Cardiac septum (tissue), 1 donor: ENCODE measurements around the gene ELFN1. TPM values are rescaled to one million over a fixed set of nuclear protein-coding genes. Genes with fewer than 3 reads are reported as not detected.

Experiments
- DNase-seq: peaks from one replicate; pipeline ENCODE4 v3.0.0-alpha.2; 2020; ENCODE audit warnings: low spot score
- intact Hi-C: fragments of 100-400 bp; cut with DNase I; formaldehyde crosslinking; loops from one replicate; pipeline ENCODE4 v1.14.0; 2022
- long read RNA-seq: library from polyadenylated mRNA; unstranded; transcript quantifications from one replicate; pipeline ENCODE4 v2.0.0, GENCODE V29; 2021
- total RNA-seq: library from RNA; stranded (reverse); fragmentation: NEBNext Ultra II Directional; extraction: Animal tissue kit (Norgen Biotek cat#: 25700); gene quantifications from one replicate; pipeline ENCODE4 v1.2.1, GENCODE V29; 2021
- donor health status: DM: no; HTN: no; CAD: no.

The ELFN1 gene
- total RNA-seq, result 7.4 TPM
- long read RNA-seq, partial matches to known transcripts, result 0 of 2 reads
- long read RNA-seq, other reads (novel, unspliced or antisense), result 2 of 2 reads

DNA sequence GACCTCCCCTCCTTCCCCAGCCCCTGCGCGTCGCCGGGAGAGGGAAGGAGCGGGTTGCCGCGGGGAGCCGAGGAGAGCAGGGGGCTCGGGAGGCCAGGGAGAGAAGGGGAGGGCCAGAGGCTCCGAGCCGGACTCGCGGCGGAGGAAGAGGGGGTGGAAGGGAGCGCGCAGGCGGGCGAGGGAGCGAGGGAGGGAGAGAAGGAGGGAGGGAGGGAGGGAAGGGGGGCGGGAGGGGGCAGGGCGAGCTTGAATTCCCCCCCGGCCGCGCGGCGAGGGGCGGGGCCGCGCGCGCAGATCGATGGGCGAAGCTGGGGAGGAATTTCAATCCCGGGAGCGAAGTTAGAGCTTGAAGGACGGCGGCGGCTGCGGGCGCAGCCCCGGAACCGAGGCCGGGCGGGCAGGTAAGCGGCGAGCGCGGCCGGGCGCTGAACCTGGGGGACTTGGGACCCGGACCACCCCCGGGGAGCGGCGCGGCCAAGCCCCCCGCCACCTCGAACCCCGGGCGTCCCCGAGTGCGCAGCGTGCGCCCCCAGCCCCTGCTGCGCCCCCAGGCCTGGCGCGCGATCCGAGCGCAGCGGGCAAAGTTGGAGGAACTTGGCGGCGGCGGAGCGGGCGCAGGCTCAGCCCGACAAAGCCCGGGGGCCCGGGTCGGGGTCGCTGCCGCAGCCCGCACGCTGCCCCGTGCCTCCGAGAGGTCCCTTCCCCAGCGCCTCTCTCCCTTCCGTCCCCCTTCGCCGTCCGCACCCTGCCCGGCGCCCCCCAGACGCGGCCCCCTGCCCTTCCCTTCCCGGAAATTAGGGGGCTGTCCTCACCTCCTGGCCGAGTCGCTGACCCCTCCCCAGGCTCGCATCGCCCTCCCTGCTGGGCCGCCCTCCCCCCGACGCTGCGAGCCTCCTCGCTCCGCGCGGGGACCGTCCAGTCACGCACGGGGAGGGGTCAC lies at the start of gene ELFN1:
ELFN1 (plus strand) TSS at position 324 of the 940 bp plus-strand sequence. CDS start 74,320 bp downstream, outside the sequence.
- peak; percentile 75 for DNase-seq
- intact Hi-C loops, result loop anchor here (5.0 kb wide), 2 partner anchors 42 to 537 kb away; no protein-coding TSS in a partner anchor

- intact Hi-C loops, result no loop called here
- DNase-seq, result no peak
These were observed 49.2 kb upstream of the ELFN1 start for GRCh38 chr7:1620835-1621234.

DNA sequence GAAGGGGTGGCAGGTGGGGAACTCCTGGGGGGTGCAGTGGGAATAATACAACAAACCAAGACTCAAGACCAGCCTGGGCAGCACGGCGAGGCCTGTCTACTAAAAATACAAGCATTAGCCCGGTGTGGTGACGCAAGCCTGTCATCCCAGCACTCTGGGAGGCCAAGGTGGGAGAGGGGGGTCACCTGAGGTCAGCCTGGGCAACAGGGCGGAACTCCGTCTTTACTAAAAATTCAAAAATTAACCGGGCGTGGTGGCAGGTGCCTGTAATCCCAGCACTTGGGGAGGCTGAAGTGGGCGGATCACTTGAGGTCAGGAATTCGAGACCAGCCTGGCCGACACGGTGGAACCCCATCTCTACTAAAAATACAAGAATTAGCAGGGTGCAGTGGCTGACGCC lies 48.4 kb upstream of the ELFN1 start:
- intact Hi-C loops, result no loop called here
- no peak for DNase-seq

DNA sequence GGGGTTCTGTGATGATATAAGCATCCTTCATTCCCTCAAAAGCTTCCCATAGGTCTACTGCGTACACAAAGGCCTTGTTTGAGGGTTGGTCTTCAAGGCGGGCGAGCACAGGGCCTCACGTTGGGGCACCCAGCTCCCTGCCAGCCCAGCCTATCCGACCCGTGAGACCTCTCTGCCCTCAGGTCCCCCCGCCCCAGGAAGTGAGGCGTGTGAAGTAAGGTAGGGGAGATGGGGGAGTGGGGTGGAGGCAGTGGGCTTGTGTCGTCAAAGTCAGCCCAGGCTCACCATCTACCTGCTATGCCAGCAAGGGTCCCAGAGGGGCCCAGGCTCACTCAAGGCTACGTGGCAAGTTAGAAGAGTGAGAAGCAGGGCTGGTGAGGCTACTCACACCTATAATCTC lies 47.6 kb upstream of the ELFN1 start:
- intact Hi-C loops, result no loop called here
- no peak for DNase-seq

- no peak for DNase-seq
- intact Hi-C loops, result no loop called here
These were observed 46.3 kb upstream of the ELFN1 start for GRCh38 chr7:1623810-1624209.

- intact Hi-C loops, result no loop called here
- no peak for DNase-seq
These were observed 44.8 kb upstream of the ELFN1 start for GRCh38 chr7:1624999-1625927.

DNA sequence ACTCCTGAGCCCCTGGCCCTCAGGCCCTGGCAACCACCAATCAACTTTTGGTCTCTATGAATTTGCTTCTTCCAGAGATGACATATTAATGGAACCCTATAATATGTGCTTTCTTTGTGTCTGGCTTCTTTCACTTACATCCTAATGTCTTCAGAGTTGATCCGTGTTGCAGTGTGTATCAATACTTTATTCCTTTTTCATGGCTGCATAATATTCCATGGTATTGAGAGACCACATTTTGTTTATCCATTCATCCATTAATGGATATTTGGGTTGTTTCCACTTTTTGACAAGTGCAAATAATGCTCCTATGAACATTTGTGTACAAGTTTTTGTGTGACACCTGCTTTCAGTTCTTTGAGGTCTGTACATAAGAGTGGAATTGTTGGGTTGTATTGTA lies 43.3 kb upstream of the ELFN1 start:
- intact Hi-C loops, result no loop called here
- DNase-seq, result no peak

DNA sequence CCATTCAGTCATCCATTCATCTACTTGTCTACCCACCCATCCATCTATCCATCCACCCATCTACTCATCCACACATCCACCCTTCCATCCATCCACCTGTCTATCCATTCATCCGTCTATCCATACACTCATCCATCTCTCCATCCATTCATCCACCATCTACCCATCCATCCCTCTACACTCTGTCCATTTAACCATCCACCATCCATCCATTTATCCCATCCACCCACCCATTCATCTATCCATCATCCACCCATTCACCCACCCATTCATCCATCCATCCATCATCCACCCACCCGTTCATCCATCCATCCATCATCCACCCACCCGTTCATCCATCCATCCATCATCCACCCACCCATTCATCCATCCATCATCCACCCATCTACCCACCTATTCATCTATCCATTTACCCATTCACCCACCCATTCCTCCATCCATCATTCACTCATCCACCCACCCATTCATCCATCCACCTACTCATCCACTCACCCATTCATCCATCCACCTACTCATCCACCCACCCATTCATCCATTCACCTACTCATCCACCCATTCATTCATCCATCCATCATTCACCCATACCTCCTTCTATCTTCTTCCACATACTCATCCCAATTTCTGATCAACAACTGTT lies 39.3 kb upstream of the ELFN1 start:
- DNase-seq, result no peak
- intact Hi-C loops, result no loop called here

DNA sequence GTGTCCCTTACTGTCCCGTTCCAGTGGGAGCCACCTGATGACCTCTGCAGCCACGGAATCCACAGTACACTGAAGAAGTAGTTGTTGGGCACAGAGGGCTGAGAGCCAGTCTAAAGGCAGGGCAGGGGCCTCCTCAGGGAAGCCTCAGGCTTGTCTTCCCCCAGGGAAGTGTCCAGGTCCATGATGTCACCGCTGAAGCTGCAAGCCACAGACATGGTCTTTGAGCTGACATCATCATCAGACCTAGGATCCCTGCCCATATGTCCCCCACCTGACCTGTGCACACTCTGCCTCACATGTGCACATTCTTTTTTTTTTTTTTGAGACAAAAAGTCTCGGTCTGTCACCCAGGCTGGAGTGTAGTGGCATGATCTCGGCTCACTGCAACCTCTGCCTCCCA lies 38.4 kb upstream of the ELFN1 start:
- no peak for DNase-seq
- intact Hi-C loops, result no loop called here

DNA sequence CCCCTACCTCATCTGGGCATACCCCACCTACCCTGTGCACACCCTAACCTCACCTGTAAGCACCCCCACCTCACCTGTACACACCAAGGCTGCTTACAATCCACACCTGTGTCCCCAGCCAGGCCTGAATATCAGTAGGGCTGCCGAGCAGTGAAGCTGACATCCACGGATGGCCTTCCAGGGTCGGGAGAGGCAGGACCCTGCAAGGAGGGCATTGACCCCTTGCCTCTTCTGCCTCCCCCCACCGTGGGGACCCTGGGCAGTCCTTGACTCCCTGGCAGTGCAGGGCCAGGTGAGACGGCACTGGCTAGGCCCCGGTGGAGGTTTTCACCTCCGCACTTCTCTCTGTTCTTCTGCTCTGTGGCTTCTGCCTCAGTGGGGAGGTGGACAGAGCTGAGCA lies 37.6 kb upstream of the ELFN1 start:
- intact Hi-C loops, result no loop called here

DNA sequence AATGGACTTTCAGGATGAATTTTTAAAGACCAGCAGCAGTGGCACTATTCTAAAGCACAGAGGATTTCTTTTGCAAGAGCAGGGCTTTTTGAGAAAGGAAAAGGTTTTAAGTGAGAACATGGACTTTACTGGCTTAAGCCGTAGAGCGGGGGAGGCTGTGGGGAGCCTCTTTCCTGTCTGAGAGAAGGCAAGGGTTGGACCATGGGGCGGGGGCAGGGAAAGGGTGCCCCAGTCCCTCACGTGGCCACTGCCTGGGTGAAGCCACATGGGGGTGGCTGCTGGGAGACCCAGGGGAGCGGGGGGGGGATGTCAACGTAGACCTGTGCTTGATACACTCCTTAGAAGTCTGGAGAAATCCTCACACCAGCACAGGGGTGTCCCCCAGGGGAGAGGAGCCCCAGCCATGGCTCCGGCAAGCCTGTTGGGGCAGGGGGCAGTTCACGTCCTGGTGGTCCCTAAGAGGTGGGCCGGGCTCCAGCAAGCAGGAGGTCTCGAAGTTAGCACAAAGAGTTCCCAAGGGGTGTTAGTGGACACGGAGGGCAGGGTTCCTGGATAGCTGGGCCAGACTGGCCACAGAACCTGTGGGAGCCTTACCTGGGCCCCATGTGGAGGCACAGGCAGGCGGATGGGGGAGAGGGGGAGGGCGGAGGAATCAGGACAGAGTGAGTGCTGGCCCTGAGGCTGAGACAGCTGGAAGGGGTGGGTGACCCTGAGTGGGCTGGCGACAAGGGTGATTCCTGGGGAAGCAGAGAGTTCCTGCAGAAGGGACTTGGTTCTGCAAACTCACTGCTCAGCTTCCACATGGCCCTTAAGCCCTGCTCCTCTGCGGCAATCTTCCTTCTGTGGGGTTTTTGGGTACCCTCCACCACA lies 36.9 kb upstream of the ELFN1 start:
- intact Hi-C loops, result no loop called here
- no peak for DNase-seq

More for the DNA sequence above, 37.6 kb upstream of the ELFN1 start:
- DNase-seq, result no peak

DNA sequence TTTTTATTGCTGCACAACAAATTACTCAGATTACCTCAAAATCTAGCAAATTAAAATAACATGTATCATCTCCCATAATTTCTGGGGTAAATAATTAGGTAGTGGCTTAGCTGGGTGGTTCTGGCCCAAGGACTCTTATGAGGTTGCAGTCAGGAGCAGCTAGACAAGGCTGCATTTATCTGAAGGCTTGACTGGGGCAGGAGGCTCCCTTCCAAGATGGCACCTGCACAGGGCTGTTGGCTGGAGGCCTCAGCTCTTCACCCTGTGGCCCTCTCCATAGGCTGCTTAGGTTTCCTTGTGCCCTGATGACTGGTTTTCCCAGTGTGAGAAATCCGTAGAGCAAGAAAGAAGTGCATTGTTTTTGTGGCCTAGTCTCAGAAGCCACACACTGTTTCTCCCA lies 34.7 kb upstream of the ELFN1 start:
- intact Hi-C loops, result no loop called here

DNA sequence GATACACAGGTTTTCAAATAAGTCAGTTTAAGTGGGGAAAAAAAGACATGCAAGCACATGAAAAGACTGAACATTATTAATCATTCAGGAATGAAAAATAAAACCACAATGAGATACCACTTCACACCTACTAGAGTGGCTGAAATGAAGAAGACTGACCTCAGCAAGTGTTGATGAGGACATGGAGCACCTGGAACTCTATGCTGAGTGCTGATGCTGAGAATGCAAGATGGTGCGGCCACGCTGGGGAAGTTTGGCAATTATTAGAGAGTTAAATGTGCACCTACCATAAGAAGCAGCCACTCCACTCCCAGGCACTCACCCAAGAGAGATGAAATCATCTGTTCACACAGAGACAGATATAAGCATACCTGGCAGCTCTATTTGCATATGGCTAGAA lies 32.9 kb upstream of the ELFN1 start:
- no peak for DNase-seq
- intact Hi-C loops, result no loop called here

More for the DNA sequence above, 34.7 kb upstream of the ELFN1 start:
- DNase-seq, result no peak

GRCh38 chr7:1638215-1638661 lies 31.8 kb upstream of the ELFN1 start:
- DNase-seq, result no peak
- intact Hi-C loops, result no loop called here

- no peak for DNase-seq
- intact Hi-C loops, result no loop called here
These were observed 31.0 kb upstream of the ELFN1 start for GRCh38 chr7:1639071-1639470.

- intact Hi-C loops, result no loop called here
These were observed 30.4 kb upstream of the ELFN1 start for GRCh38 chr7:1639532-1640175.

GRCh38 chr7:1640376-1641172 lies 29.5 kb upstream of the ELFN1 start:
- no peak for DNase-seq
- intact Hi-C loops, result no loop called here

More at GRCh38 chr7:1639532-1640175, 30.4 kb upstream of the ELFN1 start:
- no peak for DNase-seq
